CD4-positive, alpha-beta T cell treated with Interleukin-6 for 4 hours (primary cell): ENCODE measurements around the gene ITPR1.

Source experiments
- DNase-seq: peaks from one replicate; pipeline ENCODE4 v3.0.0-alpha.2; 2020; ENCODE audit warnings: mixed read lengths

Gene ITPR1

DNA sequence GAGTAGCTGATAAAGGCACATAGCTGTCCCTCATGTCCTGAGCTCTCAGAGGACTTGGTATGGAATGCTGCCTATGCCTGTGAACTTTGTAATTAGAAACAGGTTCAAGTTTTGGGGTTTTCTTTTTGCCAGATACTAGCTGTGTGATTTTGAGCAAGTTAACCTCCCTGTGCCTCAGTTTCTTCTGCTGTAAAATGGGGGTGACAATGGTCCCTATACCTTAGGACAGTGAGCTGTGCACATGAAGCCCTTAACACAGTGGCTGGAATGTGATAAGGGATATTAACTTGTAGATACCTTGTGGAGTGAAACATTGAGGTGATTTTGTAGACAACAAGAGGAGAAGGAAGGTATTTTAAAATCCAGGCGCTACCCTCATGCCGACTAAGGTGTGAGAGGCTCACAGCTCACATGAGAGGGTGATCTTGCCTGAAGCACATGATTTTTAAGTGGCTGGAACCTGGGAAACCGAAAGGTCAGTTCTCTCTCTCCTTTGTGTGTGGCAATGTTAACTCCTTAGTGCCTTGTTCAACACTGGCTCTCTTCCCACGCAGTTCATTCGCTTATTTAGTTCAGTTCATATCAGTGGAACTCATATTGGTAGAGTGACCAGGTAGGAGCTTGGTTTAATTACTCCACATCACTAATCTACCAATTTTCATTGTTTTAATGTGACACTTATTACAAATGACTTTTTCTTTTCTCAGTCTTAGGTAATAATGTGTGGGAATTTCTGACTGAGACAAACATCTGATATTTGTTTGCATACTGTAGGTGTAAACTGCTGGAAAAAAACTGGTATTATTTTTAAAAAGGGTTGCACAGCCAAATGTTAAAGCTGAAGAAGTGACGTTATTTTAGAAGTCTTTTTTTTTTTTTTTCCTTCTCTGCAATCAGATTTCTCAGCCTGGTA, 236.2 kb downstream of the ITPR1 start:
- no peak for DNase-seq

DNA sequence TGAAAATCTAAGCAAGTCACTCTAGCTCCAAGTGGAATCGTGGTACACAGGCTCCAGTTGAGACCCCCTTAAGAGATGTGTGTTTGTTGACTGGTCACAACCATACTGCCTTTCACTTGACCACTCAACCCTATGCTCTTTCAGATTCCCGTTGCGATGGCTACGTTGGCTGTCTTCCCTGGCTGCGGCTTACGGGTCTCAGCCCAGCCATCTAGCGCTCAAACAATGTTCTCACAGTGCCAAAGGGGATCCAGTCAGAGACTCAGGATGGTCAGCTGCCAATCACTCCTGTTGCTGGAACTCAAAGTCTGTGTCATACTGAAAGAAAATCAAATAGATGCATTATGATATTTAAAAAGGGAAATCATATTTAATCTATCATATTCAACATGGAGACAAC, 237.6 kb downstream of the ITPR1 start:
- no peak for DNase-seq

DNA sequence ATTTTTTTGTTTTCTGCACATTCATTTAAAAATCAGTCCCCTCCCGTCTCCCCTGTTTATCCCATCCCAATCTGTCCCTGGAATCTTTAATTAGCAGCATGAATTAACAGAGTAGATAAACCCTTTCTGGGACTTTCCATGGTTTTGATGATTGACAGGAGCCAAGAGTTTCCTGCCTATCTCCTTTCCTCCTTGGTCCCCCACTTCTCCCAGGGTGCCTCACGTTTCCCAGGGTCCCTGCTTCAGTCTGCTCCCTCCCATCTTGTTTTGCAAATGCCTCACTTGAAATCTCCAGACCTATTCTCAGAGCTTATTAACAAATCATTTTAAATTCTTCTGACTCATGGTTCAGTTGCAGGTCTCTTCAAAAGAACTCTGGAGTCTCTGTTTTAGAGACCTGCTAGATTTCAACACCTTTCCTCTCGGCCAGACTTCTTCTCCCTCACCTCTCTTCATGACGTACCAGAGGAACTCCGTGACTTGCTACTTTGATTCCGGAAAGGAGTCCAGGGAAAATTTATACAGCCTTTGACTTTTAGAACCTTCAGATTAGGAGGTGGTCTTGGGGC, 238.5 kb downstream of the ITPR1 start:
- no peak for DNase-seq

DNA sequence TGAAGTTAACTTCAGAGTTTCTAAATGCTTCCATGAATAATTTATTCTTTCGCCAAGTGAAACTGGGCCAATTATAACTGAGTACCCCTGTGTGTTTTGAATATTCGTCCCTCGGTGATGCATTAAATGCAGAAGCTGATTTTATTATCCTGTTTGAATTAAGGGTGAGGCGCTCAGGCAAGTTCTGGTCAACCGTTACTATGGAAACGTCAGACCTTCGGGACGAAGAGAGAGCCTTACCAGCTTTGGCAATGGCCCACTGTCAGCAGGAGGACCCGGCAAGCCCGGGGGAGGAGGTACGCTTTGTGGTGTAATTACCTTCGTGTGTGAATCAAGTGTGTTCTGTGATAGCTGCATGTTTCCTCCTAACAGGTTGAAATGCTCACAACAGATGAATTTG, 239.8 kb downstream of the ITPR1 start:
- DNase-seq = no peak

DNA sequence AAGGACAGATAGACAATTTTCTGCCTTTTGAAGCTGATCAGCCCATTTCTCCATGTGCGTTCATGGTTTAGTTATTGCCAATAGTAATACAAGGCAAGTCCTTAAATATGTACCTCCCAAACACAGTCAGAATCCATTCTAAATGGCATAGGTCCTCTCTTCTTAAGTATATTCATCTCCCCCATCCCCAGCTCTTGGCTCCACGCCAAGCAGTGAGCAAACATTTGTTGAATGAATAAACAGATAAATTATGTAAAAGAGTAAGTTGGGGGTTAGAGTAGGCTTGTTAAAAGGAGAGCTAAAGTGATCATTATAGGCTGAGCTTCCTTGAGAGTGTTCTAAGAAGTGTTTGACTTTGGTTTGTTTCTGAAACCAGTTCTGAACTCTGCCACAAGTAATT, 241.3 kb downstream of the ITPR1 start:
- no peak for DNase-seq

DNA sequence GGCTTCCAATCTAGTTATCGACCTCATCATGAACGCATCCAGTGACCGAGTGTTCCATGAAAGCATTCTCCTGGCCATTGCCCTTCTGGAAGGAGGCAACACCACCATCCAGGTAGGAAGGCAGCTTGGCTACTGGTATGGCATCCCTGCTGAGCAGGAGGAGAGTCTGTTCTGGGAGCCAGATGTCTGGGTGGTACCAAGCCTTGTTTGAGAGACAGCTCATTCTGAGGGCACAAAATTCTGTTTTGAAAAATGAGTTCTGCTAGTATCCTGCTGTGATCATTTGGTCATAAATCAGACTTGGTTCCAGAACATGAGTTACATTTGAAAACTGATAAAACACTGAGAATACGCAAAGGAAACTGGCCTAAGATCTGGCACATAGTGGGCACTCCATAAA, 242.1 kb downstream of the ITPR1 start:
- no peak for DNase-seq

DNA sequence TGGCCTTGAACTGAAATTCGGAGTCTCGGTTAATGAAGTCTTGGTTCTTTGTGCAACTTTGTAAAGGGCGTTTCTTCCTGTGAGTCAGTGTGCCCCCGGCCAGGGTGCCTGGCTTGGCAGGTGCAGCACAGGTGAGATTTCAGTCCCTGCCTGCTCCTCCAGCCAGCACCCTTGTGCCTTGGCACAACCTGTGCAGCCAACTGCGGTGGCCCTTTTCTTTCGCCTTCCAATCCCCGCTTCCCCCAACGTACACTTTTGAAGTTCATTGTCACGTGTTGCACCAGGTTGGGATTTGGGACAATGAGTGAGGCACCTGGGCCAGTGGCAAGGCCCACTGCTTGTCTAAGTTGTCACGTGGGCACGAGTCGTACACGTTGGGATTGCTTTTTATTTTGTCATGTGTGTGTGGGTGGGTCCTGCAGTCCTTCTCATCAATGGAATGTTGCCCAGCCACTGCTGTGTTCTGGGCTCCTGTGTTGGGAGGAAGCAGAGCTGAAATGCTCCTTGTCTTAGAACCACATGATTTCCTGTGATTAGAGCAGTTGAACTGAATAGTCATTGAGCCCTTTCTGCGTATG, 243.2 kb downstream of the ITPR1 start:
- DNase-seq = peak; percentile 15

DNA sequence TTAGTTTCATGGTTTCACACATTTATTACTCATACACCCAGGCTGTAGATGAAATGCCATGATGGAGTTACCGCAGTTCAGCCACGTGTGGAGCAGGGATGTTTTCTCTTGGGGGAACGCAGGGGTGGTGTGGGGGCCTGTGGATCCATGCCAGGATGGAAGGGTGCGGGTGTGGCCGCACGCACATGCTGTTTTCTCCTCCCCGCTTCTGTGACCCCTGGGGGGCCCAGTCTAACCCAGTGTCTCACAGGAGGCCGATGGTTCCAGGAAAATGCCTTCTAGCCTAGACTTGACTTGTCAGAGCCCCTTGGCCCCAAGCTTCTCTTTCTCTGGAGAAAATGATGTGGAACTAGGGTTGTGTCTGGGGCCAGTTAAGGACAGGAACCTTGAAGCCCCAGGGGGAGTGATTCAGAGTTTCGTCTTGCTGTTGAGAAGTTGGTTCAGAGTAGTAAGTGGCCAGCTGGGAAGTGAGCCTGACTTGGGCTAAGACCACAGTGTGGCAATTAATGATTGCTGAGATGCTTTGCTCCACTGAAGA, 245.7 kb downstream of the ITPR1 start:
- DNase-seq = no peak

DNA sequence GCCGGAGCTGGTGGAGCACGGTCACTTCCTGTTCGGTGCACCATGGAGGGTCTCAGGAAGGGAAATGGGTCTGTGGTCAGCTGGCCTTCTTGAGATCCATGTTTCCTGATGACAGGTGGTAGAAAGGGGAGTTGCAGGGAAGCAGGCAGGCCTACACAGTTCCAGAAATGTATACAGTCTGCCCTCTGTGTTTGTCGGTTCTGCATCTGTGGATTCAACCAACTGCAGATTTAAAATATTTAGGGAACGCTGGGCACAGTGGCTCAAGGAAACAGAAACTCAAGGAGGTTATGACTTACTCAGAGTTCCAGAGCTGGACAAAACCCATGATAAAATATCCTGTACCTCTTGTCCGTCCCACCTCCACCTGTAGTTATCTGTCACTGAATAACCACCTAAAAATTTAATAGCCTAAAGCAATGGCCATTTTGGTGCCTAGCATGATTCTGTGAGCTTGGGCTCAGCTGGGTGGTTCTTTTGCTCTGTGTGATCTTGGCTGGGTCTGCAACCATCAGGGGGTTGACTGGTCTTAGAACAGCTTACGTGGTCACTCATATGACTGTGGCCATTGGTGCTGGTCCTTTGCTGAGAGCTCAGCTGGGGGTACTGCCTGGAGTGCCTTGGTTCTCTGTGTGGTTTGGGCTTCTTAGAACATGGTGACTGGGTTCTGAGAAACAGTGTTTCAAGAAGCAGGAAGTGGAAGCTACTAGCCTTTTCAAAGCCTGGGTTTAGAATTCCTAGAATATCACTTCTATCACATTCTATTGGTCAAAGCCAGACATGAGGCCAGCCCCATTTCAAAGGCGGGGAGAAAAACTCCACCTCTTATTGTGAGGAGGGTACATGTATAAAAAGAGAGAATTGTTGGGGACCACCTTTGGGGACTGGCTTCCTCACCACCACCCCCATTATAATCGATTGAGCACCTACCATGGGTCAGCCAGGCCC, 246.4 kb downstream of the ITPR1 start:
- DNase-seq = no peak

DNA sequence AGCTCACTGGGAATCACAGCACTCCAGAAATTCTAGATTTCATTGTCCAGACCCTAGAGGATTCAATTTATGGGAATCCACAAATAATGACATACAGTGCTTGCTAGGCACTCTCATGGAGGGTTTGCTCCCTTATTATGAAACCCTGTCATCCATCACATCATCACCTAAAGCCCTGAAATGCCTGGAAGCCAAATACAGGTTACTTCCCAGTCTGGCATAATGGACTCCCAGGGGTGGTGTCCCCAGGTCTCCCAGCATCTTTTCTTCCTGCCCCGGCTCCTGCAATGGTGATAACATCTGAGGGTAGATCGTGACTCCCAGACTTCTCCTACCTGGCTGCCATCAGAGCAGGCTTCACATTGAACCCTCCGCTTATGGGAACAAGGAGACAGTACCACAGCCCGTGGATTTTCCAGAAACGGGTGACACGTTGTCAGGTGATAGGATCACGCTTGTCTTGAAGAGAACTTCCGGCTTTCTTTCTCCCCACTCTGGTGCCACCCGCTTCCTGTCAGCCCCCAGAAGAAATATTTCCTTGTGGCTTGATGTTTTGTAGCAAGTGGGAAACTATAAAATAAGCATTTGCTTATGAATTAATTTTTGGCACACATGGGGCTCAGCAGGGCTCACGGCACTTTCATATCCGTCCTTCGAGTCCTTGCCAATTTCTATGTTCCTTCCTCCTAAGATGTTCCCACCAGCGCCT, 247.4 kb downstream of the ITPR1 start:
- DNase-seq = peak; percentile 9

DNA sequence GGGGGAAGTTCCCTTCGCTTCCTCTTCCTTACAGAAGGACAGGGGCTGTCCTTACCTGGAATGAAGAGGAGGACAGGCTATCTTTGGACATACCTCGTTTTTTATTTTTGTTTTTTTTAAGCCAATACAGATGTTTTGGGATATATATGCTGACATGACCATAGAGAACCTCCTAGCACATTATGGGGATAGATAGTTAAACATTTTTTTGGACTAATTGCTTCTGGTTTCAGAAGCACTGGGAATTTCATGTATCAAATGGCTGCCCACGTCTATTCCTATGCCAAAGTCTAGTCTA, 247.9 kb downstream of the ITPR1 start:
- no peak for DNase-seq

DNA sequence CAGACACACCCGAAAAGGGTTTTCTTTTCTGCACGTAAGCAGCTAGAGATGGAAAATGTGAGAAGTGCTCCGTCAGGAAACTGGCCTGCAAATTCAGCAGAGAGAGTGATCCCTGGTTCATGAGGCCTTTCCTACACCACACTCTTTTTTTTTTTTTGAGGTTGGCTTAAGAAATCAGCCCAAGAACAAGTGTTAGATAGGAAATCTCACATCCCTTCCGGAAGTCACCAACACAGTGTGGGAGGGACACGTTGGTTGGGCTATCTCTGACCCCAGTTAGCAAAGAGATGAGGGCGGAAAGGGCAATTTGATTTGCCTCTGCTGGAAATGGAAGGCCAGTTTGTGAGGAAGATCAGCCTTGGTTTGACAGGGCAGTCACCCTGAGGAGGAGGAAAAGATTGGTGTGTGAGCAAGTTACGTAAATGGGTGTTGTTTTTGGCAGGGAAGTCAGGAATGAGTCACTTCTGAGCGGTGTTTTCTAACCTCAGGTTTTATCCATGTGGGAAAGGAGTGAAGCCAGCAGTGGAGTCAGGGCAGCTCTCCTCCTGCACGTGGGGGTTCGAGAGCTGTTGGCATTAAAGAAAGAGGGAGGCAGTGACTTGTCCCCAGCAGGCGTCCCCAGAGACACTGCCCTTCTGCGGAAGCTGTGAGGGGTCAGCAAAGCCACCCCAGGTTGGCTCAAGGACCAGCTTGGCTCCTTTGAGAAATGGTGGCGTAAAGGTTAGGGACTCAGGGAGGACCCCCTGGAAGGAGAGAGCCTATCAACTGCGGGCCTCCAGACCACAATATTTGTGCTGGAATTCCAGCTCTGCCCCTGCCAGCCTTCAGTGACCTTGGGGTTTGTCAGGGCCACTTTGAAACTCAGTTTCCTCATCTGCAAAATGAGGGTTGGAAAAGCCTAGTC, 248.5 kb downstream of the ITPR1 start:
- no peak for DNase-seq

DNA sequence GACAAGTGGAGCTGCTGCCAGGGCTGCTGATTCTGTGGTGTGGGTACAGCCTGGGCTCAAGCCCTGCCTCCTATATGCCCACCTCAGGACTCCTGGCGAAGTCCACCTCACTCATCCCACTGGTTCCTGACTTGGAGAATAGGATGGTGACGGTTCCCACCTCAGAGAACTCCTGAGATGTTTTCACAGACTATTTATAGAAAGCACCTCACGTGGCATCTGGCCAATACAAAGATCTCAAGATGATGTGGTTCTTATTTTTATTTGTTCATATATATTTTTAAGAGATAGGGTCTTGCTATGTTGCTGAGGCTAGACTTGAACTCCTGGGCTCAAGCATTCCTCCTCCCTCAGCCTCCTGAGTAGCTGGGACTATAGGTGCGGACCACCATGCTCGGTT, 249.2 kb downstream of the ITPR1 start:
- no peak for DNase-seq

DNA sequence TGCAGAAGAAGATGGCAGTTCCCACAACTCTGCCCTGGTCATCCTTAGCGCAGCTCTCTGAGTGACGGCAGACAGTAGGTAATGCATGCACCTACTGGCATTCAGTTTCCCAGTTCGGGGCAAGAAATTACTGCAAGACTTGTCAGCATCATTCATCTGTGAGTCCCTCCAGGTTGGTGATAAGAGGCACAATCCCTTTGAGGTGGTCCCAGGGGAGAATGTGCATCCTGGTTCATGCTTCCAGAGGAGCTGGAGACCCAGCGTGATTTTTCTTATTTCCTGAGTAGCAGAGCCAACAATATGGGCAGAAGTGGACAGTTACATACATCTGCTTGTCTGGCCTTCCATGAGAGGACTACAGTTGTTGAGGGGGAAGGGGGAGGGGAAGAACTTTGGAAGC, 250.2 kb downstream of the ITPR1 start:
- no peak for DNase-seq

DNA sequence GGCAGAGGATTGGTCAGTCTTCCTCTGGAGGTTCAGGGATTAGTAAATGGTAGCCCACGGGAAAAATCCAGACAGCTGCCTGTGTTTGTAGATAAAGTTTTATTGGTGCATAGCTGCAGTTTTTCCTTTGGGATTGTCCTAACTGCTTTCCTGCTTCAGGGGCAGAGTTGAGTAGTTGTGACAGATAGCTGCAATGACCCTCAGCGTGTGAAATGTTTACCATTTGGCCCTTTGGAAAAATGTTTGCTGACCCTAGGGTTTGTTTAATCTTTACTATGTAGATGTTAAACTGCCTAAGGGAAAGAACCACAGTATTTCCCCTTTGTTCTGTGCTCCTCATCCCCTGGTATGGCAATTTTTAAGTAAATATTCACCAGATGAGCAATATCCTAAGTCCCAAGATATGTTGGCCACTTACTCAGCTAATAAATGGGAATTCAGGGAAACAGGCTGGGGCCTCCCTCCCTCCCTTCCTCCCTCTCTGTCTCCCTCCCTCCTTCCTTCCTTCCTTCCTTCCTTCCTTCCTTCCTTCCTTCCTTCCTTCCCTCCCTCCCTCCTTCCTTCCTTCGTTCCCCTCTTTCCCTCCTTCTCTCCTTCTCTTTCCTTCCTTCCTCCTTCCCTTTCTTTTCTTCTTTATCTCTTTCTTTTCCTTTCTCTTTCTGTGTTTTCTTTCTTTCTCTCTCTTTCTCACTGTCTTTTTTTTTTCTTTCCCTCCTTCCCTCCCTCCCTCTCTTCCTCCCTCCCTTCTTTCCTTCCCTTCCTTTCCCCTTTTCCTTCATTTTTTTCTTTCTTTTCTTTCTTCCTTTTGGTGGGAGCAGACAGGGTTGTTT, 251.5 kb downstream of the ITPR1 start:
- DNase-seq = no peak

DNA sequence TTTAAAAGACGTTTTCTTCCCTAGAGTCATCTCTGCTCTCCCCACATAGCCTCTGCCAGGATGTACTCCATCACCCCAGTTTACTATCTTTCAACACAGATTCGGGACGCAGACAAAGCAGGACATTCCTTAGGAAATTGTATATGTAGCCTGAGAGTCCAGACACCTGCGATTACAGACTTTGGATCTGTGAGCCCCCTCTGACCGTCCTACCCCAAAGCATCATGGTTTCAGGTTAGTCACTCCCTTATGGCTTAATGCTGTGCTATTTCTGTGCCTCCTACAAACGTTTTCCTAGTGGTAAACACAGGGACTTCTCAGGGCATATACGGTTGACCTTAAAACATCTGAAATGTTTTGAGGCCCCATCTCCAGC, 252.1 kb downstream of the ITPR1 start:
- no peak for DNase-seq

DNA sequence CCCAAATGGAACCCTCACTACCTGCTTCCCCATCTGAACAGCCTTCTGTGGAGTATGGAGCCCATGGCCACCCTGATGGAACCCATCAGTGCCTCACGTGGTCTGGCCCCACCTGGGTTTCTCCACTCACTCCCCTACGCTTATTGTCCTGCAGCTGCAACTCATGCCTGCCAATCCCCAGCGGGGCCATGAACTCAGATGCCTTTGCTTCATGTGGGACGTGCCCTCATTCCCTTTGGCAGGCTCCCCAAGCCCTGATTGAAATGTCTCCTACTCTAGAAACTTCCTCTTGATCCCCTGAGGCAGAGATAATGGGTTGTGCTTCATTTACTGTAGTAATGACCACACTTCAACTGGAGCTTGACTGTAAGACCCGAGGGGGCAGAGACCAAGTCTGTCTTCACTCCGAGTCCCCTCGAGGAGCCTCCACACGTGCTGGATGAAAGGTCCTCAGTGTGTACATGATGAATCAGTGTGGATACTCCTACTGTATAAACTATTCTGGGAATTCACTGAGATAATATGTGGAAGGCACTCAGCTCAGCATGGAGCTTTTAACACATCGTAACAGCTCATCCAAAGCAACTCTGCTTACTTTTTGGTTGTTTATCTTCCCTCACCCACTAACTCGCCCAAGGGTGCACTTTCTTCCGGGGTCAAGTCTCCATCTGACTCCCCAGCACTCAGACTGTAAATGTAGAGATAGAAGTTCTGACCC, 253.3 kb downstream of the ITPR1 start:
- DNase-seq = no peak

DNA sequence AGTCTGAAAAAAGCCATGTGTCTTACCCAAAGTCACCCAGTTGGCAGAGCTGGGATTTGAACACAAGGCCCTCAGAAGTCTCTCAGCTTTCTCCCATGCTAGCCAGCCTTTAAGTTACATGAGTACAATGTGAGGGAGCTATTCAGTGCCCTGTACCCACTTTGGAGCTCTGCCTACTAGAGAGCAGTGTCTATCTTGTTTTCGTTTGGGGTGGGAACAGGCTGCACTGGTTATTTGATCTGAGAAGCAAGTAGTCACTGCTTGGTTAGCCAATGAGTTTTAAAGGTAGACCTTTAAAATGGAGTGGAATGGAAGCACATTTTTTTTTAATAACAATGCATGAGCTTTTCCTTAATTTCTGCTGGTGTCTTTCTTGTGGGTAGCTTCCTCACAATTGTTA, 255.0 kb downstream of the ITPR1 start:
- DNase-seq = no peak

DNA sequence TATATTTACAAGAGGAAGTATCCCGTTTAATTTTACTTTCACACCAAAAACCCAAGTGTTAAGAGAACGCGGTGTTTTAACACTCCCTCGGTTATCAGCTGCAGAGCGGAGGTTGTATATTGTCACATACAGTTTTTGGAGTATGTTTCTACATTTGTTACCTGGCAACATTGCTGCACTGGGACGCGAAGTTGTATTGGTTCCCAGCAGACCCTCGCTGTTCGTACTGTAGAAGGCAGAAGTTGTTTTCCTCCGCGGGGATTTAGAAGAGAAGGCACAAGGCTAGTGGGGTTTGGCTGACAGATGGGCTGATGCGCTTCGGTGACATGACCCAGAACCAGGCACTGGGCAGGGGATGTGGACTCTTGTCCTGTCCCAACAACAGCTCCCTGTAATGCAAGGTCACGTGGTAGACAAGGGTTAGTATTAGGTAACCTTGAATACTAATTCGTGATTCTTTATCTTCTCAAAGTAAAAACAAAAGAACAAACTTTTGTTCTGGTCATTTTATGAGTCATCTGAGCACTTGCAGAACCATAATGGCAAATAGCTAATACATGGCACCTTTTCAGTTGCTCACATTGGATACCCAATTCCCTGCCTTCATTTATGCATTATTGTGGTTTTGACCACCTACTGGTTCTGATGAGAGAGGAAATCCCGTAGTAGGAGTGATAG, 255.7 kb downstream of the ITPR1 start:
- no peak for DNase-seq
